ENCODE data around the gene DHRSX.
"Not testable (repeated sequence)": the region's sequence is repeated elsewhere in the genome, so short reads cannot be mapped to it uniquely, and the experiment has no call there.

DHRSX gene

DNA sequence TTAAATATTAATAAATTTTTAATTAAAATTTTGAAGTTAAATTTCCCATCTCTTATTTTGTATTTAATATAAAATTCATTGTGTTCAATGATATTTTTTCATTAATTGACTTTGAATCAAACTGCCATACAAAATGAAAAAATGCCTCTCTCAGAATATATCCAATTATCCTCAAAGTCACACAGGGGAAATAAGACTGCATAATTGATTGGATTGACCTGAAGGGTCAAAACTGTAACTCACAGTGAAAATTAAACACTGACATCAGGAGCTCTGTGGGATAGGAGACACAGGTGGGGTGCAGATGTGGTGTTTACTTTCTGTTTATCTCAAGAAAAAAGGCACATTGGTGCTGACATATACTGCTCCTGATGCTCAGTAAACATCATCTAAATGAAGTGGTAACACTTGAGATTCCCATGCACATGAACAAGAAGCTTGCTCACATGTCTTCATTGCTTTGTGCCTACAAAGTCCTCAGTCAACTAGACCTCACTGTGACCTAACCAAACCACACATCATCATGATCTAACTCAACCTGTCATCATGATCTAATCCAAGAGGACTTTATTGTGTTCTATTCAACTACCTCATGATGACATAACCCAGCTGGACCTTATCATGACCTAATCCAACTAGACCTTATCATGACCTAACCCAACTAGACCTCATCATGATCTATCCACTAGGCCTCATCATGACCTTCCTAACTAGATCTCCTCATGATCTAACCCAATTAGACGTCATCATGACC is 83.7 kb downstream of the DHRSX start:
- no peak for DNase-seq

DNA sequence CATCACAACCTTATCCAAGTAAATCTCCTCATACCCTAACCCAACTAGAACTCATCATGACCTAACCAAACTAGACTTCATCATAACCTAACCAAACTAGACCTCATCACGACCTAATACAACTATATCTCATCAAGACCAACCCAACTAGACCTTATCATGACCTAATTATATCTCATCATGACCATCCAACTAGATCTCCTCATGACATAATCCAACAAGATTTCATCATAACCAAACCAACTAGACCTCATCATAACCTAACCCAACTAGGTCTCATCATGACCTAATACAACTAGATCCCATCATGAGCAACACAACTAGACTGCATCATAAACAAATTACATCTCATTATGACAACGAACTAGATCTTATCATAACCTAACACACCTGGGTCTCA is 86.4 kb downstream of the DHRSX start:
- no peak for DNase-seq

- no peak for DNase-seq
Measured at GRCh38 chrX:2413969-2414368, 86.8 kb downstream of the DHRSX start.

DNA sequence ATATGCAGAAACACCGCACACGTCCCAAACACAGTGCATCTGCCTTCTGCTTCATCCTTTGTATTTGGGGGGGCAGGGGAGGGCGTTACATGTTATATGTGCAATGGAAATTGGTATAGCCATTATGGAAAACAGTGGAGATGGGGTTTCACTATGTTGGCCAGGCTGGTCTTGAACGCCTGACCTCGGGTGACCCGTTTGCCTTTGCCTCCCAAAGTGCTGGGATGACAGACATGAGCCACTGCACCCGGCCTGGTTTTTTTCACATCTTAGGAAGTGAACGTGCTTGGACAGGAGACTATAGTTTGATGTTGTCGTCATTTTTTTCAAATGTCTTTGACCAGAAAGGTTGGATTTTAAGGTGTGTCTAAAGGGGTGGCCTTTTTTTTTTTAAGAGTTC is 88.6 kb downstream of the DHRSX start:
- no peak for DNase-seq

GRCh38 chrX:2410279-2411020 is 90.3 kb downstream of the DHRSX start:
- DNase-seq, result no peak

DNA sequence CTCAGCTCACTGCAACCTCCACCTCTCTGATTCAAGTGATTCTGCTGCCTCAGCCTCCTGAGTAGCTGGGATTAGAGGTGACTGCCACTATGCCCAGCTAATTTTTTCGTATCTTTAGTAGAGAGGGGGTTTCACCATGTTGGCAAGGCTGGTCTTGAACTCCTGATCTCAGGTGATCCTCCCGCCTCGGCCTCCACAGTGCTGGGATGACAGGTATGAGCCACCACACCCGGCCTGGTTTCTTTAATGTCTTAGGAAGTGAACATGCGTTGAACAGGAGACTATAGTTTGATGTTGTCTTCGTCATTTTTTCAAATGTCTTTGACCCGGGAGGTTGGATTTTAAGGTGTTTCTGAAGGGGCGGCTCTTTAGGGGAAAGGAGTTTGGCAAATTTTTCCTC is 91.0 kb downstream of the DHRSX start:
- DNase-seq, result no peak

DNA sequence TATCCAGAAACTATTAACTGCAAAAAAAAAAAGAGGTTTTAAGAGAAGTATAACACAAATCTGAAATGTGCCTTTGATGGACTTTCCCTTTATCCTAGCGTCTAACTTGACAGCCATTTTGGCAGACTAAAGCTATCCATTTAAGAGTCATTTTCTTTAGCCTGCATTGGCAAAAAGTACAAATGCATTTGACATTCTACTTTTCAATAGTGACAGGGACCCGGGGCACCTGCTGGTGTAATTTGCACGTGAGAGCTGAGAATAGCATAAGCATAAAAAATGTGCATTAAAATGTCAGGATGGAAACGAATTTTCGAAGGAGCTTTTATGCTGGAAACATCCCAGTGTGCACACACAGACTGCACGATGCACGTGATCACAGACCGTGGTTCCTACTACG is 91.9 kb downstream of the DHRSX start:
- DNase-seq, result no peak

DNA sequence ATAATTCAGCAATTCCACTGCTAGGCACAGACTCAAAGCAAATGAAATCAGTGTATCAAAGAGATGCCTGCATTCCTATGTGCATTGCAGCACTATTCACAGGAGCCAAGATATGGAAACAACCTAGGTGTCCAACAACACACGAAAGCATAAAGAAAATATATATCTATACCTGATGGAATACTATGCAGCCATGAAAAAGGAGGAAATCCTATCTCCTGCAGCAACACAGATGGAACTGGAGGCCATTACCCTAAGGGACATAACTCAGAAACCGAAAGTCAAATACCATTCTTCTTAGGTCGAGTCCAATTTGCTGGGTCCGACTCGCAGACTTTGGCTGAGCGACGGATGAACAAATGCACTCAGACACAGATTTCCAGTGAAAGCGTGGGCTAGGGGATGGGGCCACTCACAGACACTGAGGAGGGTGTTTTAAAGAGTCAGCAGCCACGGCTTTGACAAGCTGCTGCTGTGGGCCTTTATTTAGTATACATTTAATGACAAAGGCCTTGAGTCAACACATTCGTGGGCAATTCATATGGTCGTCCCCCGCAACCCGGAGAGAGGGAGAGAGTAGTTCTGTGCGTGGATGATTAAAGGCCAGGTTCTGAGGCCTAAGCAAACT is 93.8 kb downstream of the DHRSX start:
- no peak for DNase-seq

- DNase-seq, result no peak
Measured at GRCh38 chrX:2404776-2405175, 96.0 kb downstream of the DHRSX start.

GRCh38 chrX:2402361-2402690 is 98.5 kb downstream of the DHRSX start:
- no peak for DNase-seq

DNA sequence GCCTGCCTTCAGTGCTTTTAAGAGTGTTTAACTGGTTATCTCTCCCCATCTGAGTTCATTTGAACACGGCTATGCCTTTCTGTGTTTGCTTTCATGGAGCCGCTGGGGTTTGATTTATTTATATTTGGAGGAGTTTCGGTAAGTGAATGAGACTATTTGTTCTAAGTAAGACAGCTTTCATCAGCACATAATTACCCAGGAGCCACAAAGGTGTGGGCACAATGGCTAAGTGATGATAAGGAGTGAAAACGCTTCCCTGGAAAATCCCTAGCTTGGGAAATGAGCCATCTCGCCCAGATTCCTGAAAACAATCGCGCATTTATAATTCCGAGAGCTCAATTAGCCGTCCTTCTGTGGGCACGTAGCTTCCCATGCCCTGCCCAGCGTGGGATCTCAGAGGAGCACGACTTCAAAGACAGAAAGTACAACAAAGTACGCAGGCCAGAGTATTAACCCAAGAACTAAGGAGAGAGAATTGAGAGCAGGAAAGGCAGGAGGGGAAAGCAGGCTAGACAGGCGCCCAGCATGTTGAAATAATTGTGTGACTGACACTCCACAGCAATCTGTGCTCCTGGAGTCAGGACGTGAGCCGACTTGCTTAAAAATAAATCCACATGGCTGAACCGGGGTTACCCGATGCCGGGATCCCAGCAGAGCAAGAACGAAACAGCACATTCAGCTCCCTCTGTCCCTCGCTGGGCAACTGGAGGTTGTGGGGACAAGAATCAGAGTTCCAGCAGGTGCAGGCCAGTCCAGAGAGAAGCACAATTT is 99.0 kb downstream of the DHRSX start:
- no peak for DNase-seq

DNA sequence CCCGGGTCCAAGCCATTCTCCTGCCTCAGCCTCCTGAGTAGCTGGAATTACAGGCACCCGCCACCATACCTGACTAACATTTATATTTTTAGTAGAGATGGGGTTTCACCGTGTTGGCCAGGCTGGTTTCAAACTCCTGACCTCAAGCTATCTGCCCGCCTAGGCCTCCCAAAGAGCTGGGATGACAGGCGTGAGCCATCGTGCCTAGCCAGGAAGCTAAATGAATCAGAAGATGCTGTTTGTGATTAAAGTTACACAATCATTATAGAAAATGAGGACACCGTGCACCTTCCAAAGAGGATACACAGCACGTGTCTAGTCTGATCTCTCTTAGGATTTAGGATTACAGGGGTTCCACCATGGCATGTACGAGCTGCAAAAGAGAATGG is 99.6 kb downstream of the DHRSX start:
- no peak for DNase-seq

- DNase-seq, result no peak
Measured at GRCh38 chrX:2398064-2398656, 102.6 kb downstream of the DHRSX start.

DNA sequence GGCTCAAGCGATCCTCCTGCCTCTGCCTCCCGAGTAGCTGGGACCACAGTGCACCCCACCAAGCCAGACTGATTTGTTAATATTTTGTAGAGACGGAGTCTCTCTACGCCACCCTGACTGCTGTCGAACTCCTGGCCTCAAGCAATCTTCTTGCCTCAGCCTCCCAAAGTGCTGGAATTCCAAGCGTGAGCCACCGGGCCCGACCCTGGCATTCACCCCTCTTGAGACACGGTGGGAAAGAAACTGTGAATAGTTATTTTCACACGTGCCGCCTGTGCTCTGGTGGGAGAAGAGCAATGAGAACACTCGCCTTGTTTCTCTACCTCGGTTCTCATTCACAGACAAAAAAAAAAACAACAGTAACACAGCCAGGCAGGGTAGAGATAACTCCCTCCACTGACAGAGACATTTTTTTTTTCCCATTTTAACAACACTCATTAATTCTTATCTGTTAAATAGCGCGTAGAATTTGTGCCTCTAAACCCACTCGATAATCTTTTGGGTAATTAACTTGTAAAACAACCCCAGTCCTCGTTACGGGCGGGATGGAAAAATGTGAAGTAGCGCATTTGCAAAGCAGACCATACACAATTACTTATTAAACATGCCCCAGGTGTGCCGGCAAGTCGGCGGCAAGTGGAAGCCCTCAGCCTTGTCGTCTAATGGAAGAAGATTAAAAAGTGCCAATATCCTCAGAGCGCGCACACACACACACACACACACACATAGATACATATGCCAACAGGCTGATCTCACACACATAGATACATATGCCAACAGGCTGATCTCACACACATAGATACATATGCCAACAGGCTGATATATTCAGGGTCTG is 103.3 kb downstream of the DHRSX start:
- no peak for DNase-seq

DNA sequence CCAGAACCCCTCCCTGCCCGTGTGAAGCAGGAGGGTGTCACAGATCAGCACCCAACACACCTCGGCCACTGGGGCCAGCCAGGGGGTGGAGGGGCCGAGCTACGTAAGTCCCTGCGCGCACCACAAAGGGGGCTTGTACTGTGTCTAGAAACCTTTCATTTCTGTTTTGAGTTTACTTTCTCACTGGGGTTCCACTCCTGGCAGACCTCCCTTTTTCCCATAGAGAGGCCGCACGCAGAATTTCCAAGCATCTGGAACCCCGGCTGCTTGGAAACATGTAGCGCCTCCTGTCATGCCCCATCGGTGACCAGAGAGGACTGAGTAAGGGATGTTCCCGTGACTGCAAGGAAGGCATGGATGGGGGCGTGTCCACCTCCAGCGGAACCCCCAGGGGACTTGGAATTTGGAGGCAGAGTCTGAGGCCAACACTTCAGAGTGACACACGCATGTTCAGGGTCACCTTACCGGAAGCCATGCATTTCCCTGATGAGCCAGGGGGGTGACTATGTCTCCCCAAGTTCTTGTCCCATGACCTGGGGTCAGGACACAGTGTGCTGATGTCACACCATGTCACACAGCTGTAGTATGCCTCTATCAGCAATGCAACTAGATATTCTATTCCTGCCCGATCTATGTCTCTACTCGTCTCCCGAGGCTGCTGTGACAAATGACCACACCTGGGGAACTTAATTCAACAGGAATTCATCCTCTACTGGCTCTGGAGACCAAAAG is 105.3 kb downstream of the DHRSX start:
- DNase-seq, result no peak

- no peak for DNase-seq
Measured at GRCh38 chrX:2391869-2392606, 108.7 kb downstream of the DHRSX start.

- DNase-seq, result no peak
Measured at GRCh38 chrX:2390754-2391153, 110.0 kb downstream of the DHRSX start.

DNA sequence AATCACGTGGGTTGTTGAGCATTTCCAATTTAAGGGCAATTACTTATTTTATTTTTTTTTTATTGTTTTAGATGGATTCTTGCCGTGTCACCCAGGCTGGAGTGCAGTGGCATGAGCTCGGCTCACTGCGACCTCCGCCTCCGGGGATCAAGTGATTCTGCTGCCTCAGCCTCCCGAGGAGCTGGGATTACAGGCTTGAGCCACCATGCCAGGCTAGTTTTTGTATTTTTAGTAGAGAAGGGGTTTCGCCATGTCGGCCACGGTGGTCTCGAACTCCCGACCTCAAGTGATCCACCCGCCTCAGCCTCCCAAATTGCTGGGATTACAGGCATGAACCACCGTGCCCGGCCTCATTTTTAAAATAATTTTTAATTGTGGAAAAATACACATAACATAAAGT is 111.0 kb downstream of the DHRSX start:
- DNase-seq, result not testable (repeated sequence)

- no peak for DNase-seq
Measured at GRCh38 chrX:2389324-2389723, 111.5 kb downstream of the DHRSX start.

DNA sequence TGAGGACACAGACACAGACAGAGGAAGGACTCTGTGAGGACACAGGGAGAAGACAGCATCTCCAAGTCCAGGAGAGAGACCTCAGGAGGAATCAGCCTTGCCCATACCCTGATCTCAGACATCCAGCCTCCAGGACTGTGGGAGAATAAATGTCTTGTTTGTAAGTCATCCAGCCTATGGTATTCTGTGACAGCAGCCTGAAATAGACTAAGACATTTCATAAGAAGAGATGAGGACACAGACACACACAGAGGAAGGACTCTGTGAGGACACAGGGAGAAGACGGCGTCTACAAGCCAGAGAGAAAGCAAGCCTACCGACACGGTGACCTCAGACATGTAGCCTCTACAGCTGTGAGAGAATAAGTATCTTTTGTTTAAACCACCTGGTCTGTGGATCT is 112.1 kb downstream of the DHRSX start:
- no peak for DNase-seq
